Activated CD4-positive, alpha-beta T cell treated with anti-CD3 and anti-CD28 coated beads for 36 hours (primary cell): Measurements from ENCODE around the gene CRADD. TPM values are rescaled to one million over a fixed set of nuclear protein-coding genes. Genes with fewer than 3 reads are reported as not detected.

Source experiments
- ATAC-seq: fragments of 200-7000 bp; cut with Tn5 transposase; one replicate; pipeline ENCODE4 v1.10.0; 2021; ENCODE audit warnings: mild to moderate bottlenecking, moderate library complexity
- CTCF ChIA-PET: fragments of 350-600 bp; sonication (Branson Sonifier 250); formaldehyde crosslinking; loops from one replicate; lab custom pipeline; 2021; ENCODE audit warnings: antibody characterized with exemption; lab: Charles Lee
- POLR2A ChIA-PET: fragments of 350-600 bp; sonication (Branson Sonifier 250); formaldehyde crosslinking; loops from one replicate; lab custom pipeline; 2021; ENCODE audit warnings: antibody characterized with exemption, inconsistent platforms; lab: Charles Lee
- DNase-seq: peaks from one replicate; pipeline ENCODE4 v3.0.0-alpha.2; 2020
- H3K27ac Mint-ChIP-seq: one replicate; pipeline ENCODE4 v1.8.0; 2021; ENCODE audit warnings: mixed read lengths
- H3K27me3 Mint-ChIP-seq: one replicate; pipeline ENCODE4 v1.8.0; 2021; ENCODE audit warnings: mixed read lengths
- H3K36me3 Mint-ChIP-seq: one replicate; pipeline ENCODE4 v1.8.0; 2021; ENCODE audit warnings: low read depth, mixed read lengths
- H3K4me1 Mint-ChIP-seq: one replicate; pipeline ENCODE4 v1.8.0; 2021; ENCODE audit warnings: mixed read lengths
- H3K4me3 Mint-ChIP-seq: one replicate; pipeline ENCODE4 v1.8.0; 2021; ENCODE audit warnings: mild to moderate bottlenecking, moderate library complexity, mixed read lengths
- H3K9me3 Mint-ChIP-seq: one replicate; pipeline ENCODE4 v1.8.0; 2021; ENCODE audit warnings: low read depth, mixed read lengths
- intact Hi-C, 2 experiments: fragments of 100-400 bp; cut with DNase I in 1 of 2; cut with micrococcal nuclease in 1 of 2; formaldehyde crosslinking; loops; one replicate each; pipeline versions ENCODE4 v1.14.2 to v1.15.1; 2022 to 2024; cut with DNase I, micrococcal nuclease
- total RNA-seq, 2 experiments: library from RNA; stranded (reverse); gene quantifications; one replicate each; pipeline ENCODE4 v1.2.3, GENCODE V29; 2021

Gene CRADD
- total RNA-seq, 2 experiments from 2014 or later = 5.7 to 7.8 TPM

- ChIA-PET POLR2A (no interaction called here), CTCF (interaction anchor here (0.6 kb wide), 1 partner anchor 167 kb away, joined by 3 read pairs; no protein-coding TSS in a partner anchor)
- DNase-seq (no peak), ATAC-seq (no peak)
- Mint-ChIP-seq H3K36me3 (no peaks in the 10 kb centered on the region), H3K27me3 (no peaks in the 10 kb centered on the region), H3K4me3 (no peak overlapping the region), H3K4me1 (no peaks in the 10 kb centered on the region), H3K9me3 (no peaks in the 10 kb centered on the region), H3K27ac (no peak overlapping the region)
- intact Hi-C loops = no loop called here
These were observed 231.8 kb downstream of the CRADD start for GRCh38 chr12:93908846-93909567.

DNA sequence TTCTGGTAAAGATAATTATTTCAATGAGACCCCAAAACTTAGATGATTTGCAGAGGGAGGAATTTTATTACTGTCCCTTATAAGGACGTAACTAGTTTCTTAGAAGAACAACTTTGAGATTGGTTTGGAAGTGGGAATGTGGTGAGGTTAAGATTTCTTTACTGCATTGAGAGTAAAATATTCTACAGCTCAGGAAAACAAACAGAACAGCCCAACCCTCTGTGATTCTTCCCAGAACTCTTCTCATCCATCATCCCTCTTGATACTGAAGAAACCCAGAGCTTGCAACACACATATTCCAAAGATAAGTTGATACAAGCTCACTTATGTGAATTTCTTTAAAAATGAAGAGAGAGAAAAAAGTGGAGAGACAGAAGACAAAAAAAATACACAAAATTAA lies 234.2 kb downstream of the CRADD start:
- ATAC-seq (no peak), DNase-seq (no peak)
- Mint-ChIP-seq H3K4me1 (no peaks in the 10 kb centered on the region), H3K9me3 (no peaks in the 10 kb centered on the region), H3K27me3 (no peaks in the 10 kb centered on the region), H3K27ac (no peak overlapping the region), H3K4me3 (no peak overlapping the region), H3K36me3 (no peaks in the 10 kb centered on the region)
- intact Hi-C loops = no loop called here
- CTCF ChIA-PET = interaction anchor here (0.6 to 1.2 kb wide), 2 partner anchors 11 to 60 kb away, joined by 3 read pairs; no protein-coding TSS in a partner anchor
- POLR2A ChIA-PET = interaction anchor here (0.6 kb wide), 1 partner anchor 63 kb away, joined by 3 read pairs; no protein-coding TSS in a partner anchor

- POLR2A ChIA-PET = no interaction called here
- CTCF ChIA-PET = interaction anchor here (0.6 to 1.2 kb wide), 3 partner anchors 12 to 109 kb away, joined by 3 read pairs; no protein-coding TSS in a partner anchor
- DNase-seq = no peak
- Mint-ChIP-seq H3K27me3 (no peaks in the 10 kb centered on the region), H3K4me1 (no peaks in the 10 kb centered on the region), H3K9me3 (no peaks in the 10 kb centered on the region), H3K27ac (no peak overlapping the region), H3K4me3 (no peak overlapping the region), H3K36me3 (no peaks in the 10 kb centered on the region)
- intact Hi-C loops = no loop called here
- no peak for ATAC-seq
These were observed 235.0 kb downstream of the CRADD start for GRCh38 chr12:93912086-93912733.

DNA sequence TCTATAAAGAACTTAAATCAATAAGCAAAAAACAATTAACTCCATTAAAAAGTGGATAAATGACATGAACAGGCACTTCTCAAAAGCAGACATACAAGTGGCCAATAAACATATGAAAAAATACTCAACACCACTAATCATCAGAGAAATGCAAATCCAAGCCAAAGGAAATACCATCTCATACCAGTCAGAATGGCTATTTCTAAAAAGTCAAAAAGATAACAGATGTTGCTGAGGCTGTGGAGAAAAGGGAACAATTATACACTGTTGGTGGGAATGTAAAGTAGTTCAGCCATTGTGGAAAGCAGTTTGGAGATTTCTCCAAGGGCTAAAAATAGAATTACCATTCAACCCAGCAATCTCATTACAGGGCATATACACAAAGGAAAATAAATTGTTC lies 236.7 kb downstream of the CRADD start:
- intact Hi-C loops = no loop called here
- no peaks in the 10 kb centered on the region for H3K4me1 Mint-ChIP-seq
- no peak for DNase-seq
- POLR2A ChIA-PET = no interaction called here
- H3K9me3 Mint-ChIP-seq = no peaks in the 10 kb centered on the region
- CTCF ChIA-PET = no interaction called here
- no peak overlapping the region for H3K4me3 Mint-ChIP-seq
- no peak overlapping the region for H3K27ac Mint-ChIP-seq
- peaks cover 1% of the 10 kb centered on the region for H3K27me3 Mint-ChIP-seq
- no peak for ATAC-seq
- no peaks in the 10 kb centered on the region for H3K36me3 Mint-ChIP-seq

DNA sequence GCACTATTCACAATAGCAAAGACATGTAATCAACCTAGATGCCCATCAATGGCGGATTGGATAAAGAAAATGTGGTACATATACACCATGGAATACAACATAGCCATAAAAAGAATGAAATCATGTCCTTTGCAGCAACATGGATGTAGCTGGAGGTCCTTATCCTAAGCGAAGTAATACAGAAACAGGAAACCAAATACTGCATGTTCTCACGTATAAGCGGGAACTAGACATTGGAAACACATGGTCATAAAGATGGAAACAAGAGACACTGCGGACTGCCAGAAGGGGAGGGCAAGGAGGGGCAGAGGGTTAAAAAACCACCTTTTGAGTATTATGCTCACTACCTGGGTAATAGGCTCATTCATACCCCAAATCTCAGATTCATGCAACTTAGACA lies 237.1 kb downstream of the CRADD start:
- intact Hi-C loops = no loop called here
- Mint-ChIP-seq H3K36me3 (no peaks in the 10 kb centered on the region), H3K4me1 (no peaks in the 10 kb centered on the region), H3K27ac (no peak overlapping the region), H3K27me3 (peaks cover 2% of the 10 kb centered on the region), H3K4me3 (no peak overlapping the region), H3K9me3 (no peaks in the 10 kb centered on the region)
- ChIA-PET POLR2A (no interaction called here), CTCF (no interaction called here)
- DNase-seq (no peak), ATAC-seq (no peak)

DNA sequence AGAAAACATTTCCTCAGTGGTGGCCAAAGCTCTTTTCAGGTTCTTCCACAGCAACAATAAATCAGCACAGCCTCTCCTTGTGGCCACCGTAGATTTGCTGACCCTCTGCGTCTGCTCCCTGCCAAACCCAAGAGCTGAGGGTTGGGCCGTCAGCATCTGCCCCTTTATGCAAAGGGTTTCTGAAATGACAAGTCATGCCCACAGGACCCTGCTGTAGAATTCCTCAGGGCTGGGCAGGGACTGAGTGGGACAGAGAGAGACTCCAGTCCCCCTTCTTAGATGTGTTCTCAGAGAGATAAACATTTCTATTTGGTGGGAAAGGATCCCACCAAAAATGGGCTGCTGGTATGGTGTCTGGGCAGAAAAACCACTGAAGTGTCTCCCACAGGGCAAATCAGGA lies 238.2 kb downstream of the CRADD start:
- no peaks in the 10 kb centered on the region for H3K4me1 Mint-ChIP-seq
- POLR2A ChIA-PET = no interaction called here
- CTCF ChIA-PET = interaction anchor here (0.8 kb wide), 1 partner anchor 187 kb away, joined by 3 read pairs; no protein-coding TSS in a partner anchor
- intact Hi-C loops = no loop called here
- no peaks in the 10 kb centered on the region for H3K36me3 Mint-ChIP-seq
- peaks cover 2% of the 10 kb centered on the region for H3K27me3 Mint-ChIP-seq
- H3K4me3 Mint-ChIP-seq = no peak overlapping the region
- ATAC-seq (no peak), DNase-seq (no peak)
- no peak overlapping the region for H3K27ac Mint-ChIP-seq
- no peaks in the 10 kb centered on the region for H3K9me3 Mint-ChIP-seq

GRCh38 chr12:93916402-93916801 lies 239.2 kb downstream of the CRADD start:
- H3K4me3 Mint-ChIP-seq = no peak overlapping the region
- CTCF ChIA-PET = interaction anchor here (0.6 kb wide), 1 partner anchor 90 kb away, joined by 3 read pairs; no protein-coding TSS in a partner anchor
- H3K9me3 Mint-ChIP-seq = no peaks in the 10 kb centered on the region
- no peak overlapping the region for H3K27ac Mint-ChIP-seq
- DNase-seq = no peak
- intact Hi-C loops = no loop called here
- H3K36me3 Mint-ChIP-seq = no peaks in the 10 kb centered on the region
- no peaks in the 10 kb centered on the region for H3K4me1 Mint-ChIP-seq
- ATAC-seq = no peak
- POLR2A ChIA-PET = interaction anchor here (0.7 kb wide), 1 partner anchor 159 kb away, joined by 3 read pairs; no protein-coding TSS in a partner anchor
- peaks cover 2% of the 10 kb centered on the region for H3K27me3 Mint-ChIP-seq

GRCh38 chr12:93918262-93918661 lies 241.1 kb downstream of the CRADD start:
- no peak for ATAC-seq
- ChIA-PET POLR2A (no interaction called here), CTCF (interaction anchor here (0.7 kb wide), 1 partner anchor 933 kb away, joined by 3 read pairs; no protein-coding TSS in a partner anchor)
- no peak overlapping the region for H3K4me3 Mint-ChIP-seq
- H3K9me3 Mint-ChIP-seq = no peaks in the 10 kb centered on the region
- no peak overlapping the region for H3K27ac Mint-ChIP-seq
- H3K36me3 Mint-ChIP-seq = no peaks in the 10 kb centered on the region
- DNase-seq = no peak
- intact Hi-C loops = no loop called here
- peaks cover 2% of the 10 kb centered on the region for H3K27me3 Mint-ChIP-seq
- no peaks in the 10 kb centered on the region for H3K4me1 Mint-ChIP-seq

- POLR2A ChIA-PET = no interaction called here
- peaks cover 2% of the 10 kb centered on the region for H3K27me3 Mint-ChIP-seq
- CTCF ChIA-PET = no interaction called here
- H3K27ac Mint-ChIP-seq = no peak overlapping the region
- intact Hi-C loops = no loop called here
- no peaks in the 10 kb centered on the region for H3K4me1 Mint-ChIP-seq
- DNase-seq (no peak), ATAC-seq (no peak)
- H3K36me3 Mint-ChIP-seq = no peaks in the 10 kb centered on the region
- H3K4me3 Mint-ChIP-seq = no peak overlapping the region
- H3K9me3 Mint-ChIP-seq = no peaks in the 10 kb centered on the region
These were observed 241.7 kb downstream of the CRADD start for GRCh38 chr12:93918900-93919299.

DNA sequence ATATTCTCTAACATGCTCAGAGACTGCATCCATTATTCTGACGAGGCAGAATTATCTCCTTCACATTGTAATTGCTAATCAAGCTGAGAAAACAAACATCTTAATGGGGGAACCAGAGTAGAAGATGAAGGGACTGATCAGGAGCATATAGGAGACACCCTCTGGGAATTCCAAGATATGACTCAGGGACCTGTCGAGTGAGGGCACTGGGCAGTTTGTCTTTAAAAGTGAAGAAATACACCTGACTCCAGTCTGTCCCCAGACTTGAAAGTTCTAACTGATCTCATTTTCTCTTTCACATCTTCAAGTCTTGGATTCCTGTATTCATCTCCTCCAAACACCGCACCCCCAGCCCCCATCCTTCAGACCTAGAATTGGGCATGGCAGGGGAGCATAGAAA lies 244.3 kb downstream of the CRADD start:
- ATAC-seq (no peak), DNase-seq (no peak)
- peaks cover 2% of the 10 kb centered on the region for H3K27me3 Mint-ChIP-seq
- H3K4me3 Mint-ChIP-seq = no peak overlapping the region
- POLR2A ChIA-PET = no interaction called here
- peaks cover 11% of the 10 kb centered on the region for H3K9me3 Mint-ChIP-seq
- H3K4me1 Mint-ChIP-seq = no peaks in the 10 kb centered on the region
- H3K27ac Mint-ChIP-seq = no peak overlapping the region
- intact Hi-C loops = no loop called here
- no peaks in the 10 kb centered on the region for H3K36me3 Mint-ChIP-seq
- CTCF ChIA-PET = interaction anchor here (0.7 to 1.5 kb wide), 2 partner anchors 12 to 181 kb away, joined by 3 to 4 read pairs; no protein-coding TSS in a partner anchor

GRCh38 chr12:93922583-93923006 lies 245.4 kb downstream of the CRADD start:
- POLR2A ChIA-PET = interaction anchor here (0.5 kb wide), 1 partner anchor 405 kb away, joined by 3 read pairs; no protein-coding TSS in a partner anchor
- no peak for DNase-seq
- Mint-ChIP-seq H3K9me3 (peaks cover 12% of the 10 kb centered on the region), H3K4me1 (no peaks in the 10 kb centered on the region), H3K27me3 (peaks cover 2% of the 10 kb centered on the region), H3K36me3 (no peaks in the 10 kb centered on the region), H3K4me3 (no peak overlapping the region), H3K27ac (no peak overlapping the region)
- ATAC-seq = no peak
- intact Hi-C loops = no loop called here
- CTCF ChIA-PET = interaction anchor here (1.5 kb wide), 1 partner anchor 180 kb away, joined by 4 read pairs; no protein-coding TSS in a partner anchor
